HG03095 (cell line): ENCODE measurements around the gene DYSF.
"Not testable (repeated sequence)": the region's sequence is repeated elsewhere in the genome, so short reads cannot be mapped to it uniquely, and the experiment has no call there.

Experiments used
- ATAC-seq: cut with Tn5 transposase; IDR thresholded peaks from one replicate; pipeline ENCODE4 v1.9.1; 2021; ENCODE audit warnings: moderate library complexity; ENCODE audit not compliant: unreplicated experiment

DYSF gene

GRCh38 chr2:71453404-71454220 lies at the start of gene DYSF:
TSS of gene DYSF (plus strand) at chr2:71453561.
- ATAC-seq = no peak

- ATAC-seq = no peak
Observed at GRCh38 chr2:71409611-71410010, 43.8 kb upstream of the DYSF start.

DNA sequence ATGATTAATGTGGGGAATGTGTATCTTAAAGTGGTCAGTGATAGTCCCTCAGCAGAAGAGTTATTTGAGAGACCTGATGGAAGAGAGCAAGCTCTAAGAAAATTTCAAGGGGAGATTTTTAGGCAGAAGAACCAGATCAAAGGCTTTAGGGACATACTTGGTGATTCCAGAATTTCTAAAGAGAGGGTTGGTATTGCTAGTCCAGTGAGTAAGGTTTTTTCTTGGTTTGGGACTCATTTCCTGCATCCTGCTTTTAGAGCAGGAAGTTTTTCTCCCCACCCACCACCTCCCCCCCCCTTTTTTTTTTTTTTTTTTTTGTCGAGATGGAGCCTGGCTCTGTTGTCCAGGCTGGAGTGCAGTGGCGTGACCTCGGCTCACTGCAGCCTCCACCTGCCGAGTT lies 42.7 kb upstream of the DYSF start:
- ATAC-seq = no peak

DNA sequence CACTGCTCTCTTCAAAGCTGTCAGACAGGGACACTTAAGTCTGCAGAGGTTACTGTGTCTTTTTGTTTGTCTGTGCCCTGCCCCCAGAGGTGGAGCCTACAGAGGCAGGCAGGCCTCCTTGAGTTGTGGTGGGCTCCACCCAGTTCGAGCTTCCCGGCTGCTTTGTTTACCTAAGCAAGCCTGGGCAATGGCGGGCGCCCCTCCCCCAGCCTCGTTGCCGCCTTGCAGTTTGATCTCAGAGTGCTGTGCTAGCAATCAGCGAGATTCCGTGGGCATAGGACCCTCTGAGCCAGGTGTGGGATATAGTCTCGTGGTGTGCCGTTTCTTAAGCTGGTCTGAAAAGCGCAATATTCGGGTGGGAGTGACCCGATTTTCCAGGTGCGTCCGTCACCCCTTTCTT lies 36.5 kb upstream of the DYSF start:
- ATAC-seq = not testable (repeated sequence)

DNA sequence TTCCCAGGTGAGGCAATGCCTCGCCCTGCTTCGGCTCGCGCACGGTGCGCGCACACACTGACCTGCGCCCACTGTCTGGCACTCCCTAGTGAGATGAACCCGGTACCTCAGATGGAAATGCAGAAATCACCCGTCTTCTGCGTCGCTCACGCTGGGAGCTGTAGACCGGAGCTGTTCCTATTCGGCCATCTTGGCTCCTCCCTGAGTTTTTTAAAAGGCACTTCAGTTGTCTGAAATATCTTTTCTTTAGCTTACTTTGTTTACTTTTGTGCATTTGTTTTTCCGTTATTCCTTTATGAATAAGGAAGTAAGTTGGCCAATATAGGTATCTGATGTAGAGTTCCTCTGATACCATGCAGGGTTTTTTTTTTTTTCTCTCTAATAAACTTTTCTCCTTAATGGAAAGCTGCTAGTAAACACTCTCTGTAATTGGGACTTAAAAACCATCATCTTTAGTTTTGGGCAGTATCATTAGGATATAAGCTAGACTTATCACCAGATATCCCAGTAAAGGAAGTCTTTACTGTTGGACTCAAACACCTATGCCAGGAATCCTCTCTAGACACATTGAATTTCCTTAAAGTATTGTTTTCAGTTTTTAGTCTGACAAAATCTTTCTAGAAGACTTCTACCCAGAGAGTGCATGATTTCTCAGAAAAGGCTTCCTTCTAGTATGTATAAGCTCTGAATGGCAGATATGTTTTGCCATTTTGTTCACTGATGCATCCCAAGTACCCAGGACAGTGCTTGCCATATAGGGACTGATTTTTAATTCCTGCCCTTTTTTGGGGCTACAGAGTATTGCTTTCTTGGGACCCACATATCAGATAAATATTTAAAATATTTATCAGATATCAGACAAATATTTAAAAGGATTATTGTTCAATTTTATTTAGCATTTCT lies 35.8 kb upstream of the DYSF start:
- no peak for ATAC-seq

- ATAC-seq = no peak
Observed at GRCh38 chr2:71419145-71419544, 34.2 kb upstream of the DYSF start.

- no peak for ATAC-seq
Observed at GRCh38 chr2:71419976-71420375, 33.4 kb upstream of the DYSF start.

- ATAC-seq = no peak
Observed at GRCh38 chr2:71422786-71423185, 30.6 kb upstream of the DYSF start.

GRCh38 chr2:71423817-71424420 lies 29.4 kb upstream of the DYSF start:
- no peak for ATAC-seq

- ATAC-seq = no peak
Observed at GRCh38 chr2:71426721-71427120, 26.6 kb upstream of the DYSF start.

DNA sequence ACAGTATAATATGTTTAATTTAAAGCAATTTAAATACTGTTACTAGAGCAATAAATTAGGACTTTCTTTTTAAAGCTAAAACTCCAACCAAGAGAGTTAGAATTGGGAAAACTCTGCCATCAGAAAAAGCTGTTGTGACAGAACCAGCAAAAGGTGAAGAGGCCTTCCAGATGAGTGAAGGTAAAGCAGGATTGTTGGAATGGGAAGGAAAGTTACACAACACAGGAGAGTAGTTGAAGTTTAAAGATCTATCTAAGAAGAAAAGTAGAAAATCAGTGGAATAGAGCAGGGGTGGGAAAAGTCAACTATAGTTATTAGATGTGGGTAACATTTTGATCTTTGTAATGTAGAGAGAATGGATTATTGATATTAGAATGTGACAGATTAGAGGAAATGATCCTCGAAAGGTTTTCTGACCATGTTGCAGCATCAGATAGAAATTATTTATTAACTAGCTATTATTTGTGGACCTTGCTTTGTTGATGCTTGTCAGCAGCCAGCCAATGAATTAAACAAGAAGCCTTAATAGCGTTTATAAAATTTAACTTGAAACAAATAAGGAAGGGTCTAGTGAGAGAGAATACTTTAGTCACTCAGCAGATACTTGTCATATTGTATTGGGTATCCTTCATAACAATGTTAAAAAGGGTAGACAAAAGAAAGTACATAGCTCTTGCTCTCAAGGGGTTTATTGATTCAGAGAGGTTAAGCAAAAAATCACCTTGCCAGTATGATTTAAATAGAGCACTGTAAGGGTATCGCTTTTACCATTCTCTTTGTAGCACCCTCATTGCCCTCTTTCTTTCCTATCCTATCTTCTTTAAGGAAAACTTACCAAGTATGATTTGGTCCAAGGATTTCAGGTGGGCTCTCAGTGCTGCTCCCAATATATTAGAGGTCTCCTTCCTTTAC lies 24.6 kb upstream of the DYSF start:
- ATAC-seq = no peak

- ATAC-seq = not testable (repeated sequence)
Observed at GRCh38 chr2:71445142-71445541, 8.2 kb upstream of the DYSF start.

GRCh38 chr2:71446505-71446904 lies 6.9 kb upstream of the DYSF start:
- ATAC-seq = no peak

DNA sequence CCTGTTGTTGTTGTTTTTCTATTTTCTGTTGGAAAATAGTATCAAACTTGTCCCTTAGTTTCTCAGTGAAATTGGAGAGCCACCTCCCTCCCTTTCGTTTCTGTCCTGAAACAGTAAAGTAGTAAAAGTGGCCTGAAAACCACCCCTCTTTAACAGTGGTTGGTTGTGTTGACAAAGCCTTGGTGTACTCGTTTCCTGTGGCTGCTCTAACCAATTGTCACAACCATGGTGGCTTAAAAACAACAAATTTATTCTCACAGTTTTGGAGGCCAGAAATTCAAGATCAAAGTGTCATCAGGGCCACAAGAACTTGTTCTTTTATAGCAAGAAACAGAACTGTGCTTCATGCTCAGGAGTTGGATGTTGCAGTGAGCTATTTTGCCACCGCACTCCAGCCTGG lies 4.0 kb upstream of the DYSF start:
- ATAC-seq = no peak

- no peak for ATAC-seq
Observed at GRCh38 chr2:71451705-71452104, 1.7 kb upstream of the DYSF start.

- no peak for ATAC-seq
Observed at GRCh38 chr2:71452565-71452964, 796 bp upstream of the DYSF start.

- ATAC-seq = no peak
Observed at GRCh38 chr2:71454221-71455010, 1.1 kb downstream of the DYSF start.

DNA sequence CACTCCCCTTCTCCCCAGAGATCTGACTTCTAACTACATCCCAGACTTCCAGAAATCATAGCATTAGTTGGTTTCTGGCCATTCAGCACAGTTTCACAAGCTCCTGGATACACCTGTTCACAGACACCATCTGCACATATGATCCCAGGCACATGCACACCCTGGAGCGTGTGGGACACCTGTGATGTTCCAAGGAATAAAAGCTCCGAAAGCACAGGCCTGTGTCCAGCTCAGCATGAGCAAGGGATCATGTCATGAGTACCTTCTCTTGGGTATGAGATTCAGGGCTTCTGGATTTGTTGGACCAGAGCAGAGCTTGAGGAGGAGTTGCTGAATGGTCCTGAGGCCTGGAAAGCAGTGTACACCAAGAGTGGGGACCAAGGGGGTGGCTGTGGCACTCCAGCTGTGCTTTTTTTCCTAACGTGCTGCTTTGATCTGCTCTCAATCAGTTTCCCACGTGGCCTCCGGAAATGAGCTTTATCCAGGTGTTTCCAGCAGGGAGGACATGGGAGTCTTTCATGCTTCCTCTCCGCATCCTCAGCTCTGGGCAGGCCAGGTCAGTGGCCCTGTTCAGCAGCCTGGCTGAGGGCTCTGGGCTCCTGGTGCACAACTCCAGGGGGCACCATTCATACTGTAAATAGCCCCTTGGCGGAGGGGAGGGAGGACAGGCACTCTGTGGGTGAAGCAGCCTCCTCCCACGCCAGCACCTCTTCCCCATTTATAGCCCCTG lies 1.8 kb downstream of the DYSF start:
- ATAC-seq = no peak
